B cell (primary cell): Measurements from ENCODE around the gene IGFLR1.

Experiments
- EZH2 ChIP-seq: IDR thresholded peaks from 2 replicates; pipeline ENCODE4 v1.6.1; 2012; ENCODE audit warnings: borderline replicate concordance, low read depth, mild to moderate bottlenecking, moderate library complexity, low read length; ENCODE audit not compliant: insufficient read depth, poor library complexity, severe bottlenecking
- TF ChIP-seq, protein P1 (sequence below): fragments of 200-600 bp; IDR thresholded peaks from one replicate; pipeline ENCODE4 v1.8.0; 2022; ENCODE audit warnings: antibody characterized with exemption, mild to moderate bottlenecking

DNA sequence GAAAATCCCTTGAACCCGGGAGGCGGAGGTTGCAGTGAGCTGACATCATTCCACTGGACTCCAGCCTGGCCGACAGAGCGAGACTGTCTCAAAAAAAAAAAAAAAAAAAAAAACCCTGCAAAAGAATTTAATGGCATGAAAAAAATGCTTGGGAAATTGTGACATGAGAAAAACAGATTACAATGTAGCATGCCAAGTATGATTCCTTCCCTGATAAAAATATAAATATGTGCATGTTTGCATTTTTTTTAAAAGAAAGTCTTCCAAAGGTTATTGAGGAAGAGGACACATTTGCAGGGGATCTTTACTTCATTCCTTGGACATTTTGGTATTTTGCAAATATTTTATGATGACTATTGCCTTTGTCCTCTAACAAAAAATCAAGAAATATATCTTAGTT, 52.4 kb downstream of the IGFLR1 start:
- no peak for TF ChIP-seq EZH2
- TF ChIP-seq, protein P1, sequence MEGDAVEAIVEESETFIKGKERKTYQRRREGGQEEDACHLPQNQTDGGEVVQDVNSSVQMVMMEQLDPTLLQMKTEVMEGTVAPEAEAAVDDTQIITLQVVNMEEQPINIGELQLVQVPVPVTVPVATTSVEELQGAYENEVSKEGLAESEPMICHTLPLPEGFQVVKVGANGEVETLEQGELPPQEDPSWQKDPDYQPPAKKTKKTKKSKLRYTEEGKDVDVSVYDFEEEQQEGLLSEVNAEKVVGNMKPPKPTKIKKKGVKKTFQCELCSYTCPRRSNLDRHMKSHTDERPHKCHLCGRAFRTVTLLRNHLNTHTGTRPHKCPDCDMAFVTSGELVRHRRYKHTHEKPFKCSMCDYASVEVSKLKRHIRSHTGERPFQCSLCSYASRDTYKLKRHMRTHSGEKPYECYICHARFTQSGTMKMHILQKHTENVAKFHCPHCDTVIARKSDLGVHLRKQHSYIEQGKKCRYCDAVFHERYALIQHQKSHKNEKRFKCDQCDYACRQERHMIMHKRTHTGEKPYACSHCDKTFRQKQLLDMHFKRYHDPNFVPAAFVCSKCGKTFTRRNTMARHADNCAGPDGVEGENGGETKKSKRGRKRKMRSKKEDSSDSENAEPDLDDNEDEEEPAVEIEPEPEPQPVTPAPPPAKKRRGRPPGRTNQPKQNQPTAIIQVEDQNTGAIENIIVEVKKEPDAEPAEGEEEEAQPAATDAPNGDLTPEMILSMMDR: no peak
